Nephron progenitor cell (in vitro differentiated cells): ENCODE results near the gene SERTM1.

Source experiments
- DNase-seq: peaks from one replicate; pipeline ENCODE4 v3.0.0; 2021
- H3K27ac Mint-ChIP-seq: 2 replicates; pipeline ENCODE4 v1.8.0; 2021; ENCODE audit warnings: mild to moderate bottlenecking, moderate library complexity, mixed read lengths
- H3K27me3 Mint-ChIP-seq: 2 replicates; pipeline ENCODE4 v1.8.0; 2021; ENCODE audit warnings: mild to moderate bottlenecking, low read depth, mixed read lengths; ENCODE audit not compliant: poor library complexity
- H3K36me3 Mint-ChIP-seq: 2 replicates; pipeline ENCODE4 v1.8.0; 2021; ENCODE audit warnings: low read depth, mixed read lengths
- H3K4me1 Mint-ChIP-seq: 2 replicates; pipeline ENCODE4 v1.8.0; 2021; ENCODE audit warnings: mixed read lengths
- H3K4me3 Mint-ChIP-seq: 2 replicates; pipeline ENCODE4 v1.8.0; 2021; ENCODE audit warnings: mild to moderate bottlenecking, moderate library complexity, mixed read lengths
- H3K9me3 Mint-ChIP-seq: 2 replicates; pipeline ENCODE4 v1.8.0; 2021; ENCODE audit warnings: mild to moderate bottlenecking, moderate library complexity, mixed read lengths
- TF ChIP-seq, protein P1 (sequence below): fragments of 200-600 bp; sonication (generic); IDR thresholded peaks from 2 replicates; pipeline ENCODE4 v1.5.0; 2021; ENCODE audit warnings: antibody characterized with exemption

Gene SERTM1

DNA sequence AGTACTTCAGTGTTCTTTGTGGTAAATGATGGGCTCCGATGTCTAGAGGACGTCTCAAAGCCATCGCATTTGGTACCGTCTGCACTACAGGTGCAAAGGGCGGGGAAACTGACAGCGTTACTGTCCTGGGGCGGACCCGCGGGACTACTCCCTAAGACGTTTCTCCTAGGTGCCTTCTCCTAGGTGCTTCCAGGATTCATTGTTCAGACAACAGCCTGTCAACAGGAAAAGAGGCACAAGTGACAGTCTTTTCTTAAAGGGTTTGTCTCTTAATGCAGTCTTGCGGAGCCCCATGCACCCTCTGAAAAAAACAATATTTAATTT, 1.4 kb downstream of the SERTM1 start:
- peaks cover 93% of the 10 kb centered on the region for H3K27me3 Mint-ChIP-seq
- H3K36me3 Mint-ChIP-seq: no peaks in the 10 kb centered on the region
- H3K4me1 Mint-ChIP-seq: peaks cover 18% of the 10 kb centered on the region
- TF ChIP-seq, protein P1, sequence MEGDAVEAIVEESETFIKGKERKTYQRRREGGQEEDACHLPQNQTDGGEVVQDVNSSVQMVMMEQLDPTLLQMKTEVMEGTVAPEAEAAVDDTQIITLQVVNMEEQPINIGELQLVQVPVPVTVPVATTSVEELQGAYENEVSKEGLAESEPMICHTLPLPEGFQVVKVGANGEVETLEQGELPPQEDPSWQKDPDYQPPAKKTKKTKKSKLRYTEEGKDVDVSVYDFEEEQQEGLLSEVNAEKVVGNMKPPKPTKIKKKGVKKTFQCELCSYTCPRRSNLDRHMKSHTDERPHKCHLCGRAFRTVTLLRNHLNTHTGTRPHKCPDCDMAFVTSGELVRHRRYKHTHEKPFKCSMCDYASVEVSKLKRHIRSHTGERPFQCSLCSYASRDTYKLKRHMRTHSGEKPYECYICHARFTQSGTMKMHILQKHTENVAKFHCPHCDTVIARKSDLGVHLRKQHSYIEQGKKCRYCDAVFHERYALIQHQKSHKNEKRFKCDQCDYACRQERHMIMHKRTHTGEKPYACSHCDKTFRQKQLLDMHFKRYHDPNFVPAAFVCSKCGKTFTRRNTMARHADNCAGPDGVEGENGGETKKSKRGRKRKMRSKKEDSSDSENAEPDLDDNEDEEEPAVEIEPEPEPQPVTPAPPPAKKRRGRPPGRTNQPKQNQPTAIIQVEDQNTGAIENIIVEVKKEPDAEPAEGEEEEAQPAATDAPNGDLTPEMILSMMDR: no peak
- H3K27ac Mint-ChIP-seq: no peak overlapping the region
- DNase-seq: no peak
- peak overlapping the region; percentile 71 for H3K4me3 Mint-ChIP-seq
- no peaks in the 10 kb centered on the region for H3K9me3 Mint-ChIP-seq

GRCh38 chr13:36680913-36681312, 7.1 kb downstream of the SERTM1 start:
- DNase-seq: no peak
- Mint-ChIP-seq H3K36me3 (no peaks in the 10 kb centered on the region), H3K4me1 (peaks cover 13% of the 10 kb centered on the region), H3K9me3 (no peaks in the 10 kb centered on the region), H3K27ac (peak overlapping the region; percentile 8), H3K4me3 (no peak overlapping the region), H3K27me3 (peaks cover 65% of the 10 kb centered on the region)
- TF ChIP-seq, protein P1: no peak

DNA sequence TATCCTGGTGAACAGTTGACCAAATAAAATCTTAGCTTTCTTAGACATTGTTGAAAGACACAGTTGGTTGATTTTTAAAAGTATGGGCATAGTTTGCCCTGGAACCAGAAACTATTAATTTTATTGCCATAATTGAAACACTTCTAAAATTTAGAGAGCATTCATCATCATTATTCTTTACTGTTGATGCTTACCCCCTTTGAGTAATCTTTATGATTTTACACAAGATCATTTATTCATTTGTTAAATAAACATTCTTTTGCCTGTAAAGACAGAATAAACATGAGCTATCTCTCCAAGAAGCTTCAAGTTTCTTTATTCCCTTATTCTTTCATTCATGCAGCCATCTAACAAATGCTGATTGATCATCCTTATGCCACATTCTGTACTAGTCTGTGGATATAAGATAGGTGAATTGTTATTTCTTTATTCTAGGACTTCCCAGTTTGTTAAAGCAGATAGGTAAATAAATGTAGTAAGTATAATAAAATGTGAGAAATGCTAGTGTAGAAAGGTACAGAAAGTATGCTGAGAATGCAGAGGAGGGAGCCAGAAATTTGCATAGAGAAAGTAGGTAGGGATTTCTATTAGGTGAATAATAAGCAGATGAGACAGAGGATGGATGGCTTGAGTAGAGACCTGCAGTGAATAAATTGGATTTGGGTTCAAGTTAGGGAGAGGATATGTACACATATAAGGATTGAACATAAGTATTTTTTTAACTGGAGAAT, 8.2 kb downstream of the SERTM1 start:
- Mint-ChIP-seq H3K4me1 (peaks cover 13% of the 10 kb centered on the region), H3K27ac (no peak overlapping the region), H3K27me3 (peaks cover 53% of the 10 kb centered on the region)

GRCh38 chr13:36683701-36684100, 9.9 kb downstream of the SERTM1 start:
- Mint-ChIP-seq H3K4me3 (no peak overlapping the region), H3K27ac (no peak overlapping the region), H3K9me3 (no peaks in the 10 kb centered on the region), H3K36me3 (no peaks in the 10 kb centered on the region), H3K27me3 (peaks cover 38% of the 10 kb centered on the region), H3K4me1 (peaks cover 13% of the 10 kb centered on the region)
- TF ChIP-seq, protein P1: no peak
- DNase-seq: no peak

More for the DNA sequence above, 8.2 kb downstream of the SERTM1 start:
- TF ChIP-seq, protein P1: no peak
- Mint-ChIP-seq H3K4me3 (no peak overlapping the region), H3K9me3 (no peaks in the 10 kb centered on the region), H3K36me3 (no peaks in the 10 kb centered on the region)
- DNase-seq: no peak

GRCh38 chr13:36685927-36686326, 12.1 kb downstream of the SERTM1 start:
- no peak overlapping the region for H3K4me3 Mint-ChIP-seq
- no peaks in the 10 kb centered on the region for H3K9me3 Mint-ChIP-seq
- H3K4me1 Mint-ChIP-seq: peaks cover 6% of the 10 kb centered on the region
- no peaks in the 10 kb centered on the region for H3K36me3 Mint-ChIP-seq
- no peak for DNase-seq
- TF ChIP-seq, protein P1: no peak
- H3K27ac Mint-ChIP-seq: no peak overlapping the region
- H3K27me3 Mint-ChIP-seq: peaks cover 19% of the 10 kb centered on the region

DNA sequence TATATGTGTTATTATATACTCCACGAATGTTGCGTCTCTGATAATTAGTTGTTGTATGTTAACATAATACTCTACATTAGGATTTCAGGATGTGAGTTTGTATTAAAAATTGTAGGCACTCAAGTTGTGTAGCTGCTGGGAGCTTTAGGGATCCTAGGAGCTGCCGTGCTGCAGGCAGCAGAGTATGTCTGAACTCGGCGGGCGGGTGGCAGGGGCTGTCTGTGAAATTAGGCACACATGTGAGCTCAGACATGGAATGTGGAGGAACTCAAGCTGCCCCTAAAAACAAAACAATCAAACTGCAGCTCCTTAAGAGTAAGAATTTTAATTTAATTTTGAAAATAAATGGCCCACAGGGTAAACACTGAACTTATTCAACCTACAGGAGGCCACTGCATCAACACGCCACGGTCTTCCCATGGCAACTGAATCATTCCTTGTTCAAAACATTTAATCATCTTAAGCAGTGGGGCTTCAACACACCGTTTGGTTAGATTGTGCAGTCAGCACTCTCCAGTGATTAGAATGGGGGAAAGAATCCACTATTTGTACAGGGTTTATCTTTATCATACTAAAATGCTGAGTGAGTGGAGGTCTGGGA, 22.7 kb downstream of the SERTM1 start:
- no peak overlapping the region for H3K4me3 Mint-ChIP-seq
- peaks cover 26% of the 10 kb centered on the region for H3K27me3 Mint-ChIP-seq
- TF ChIP-seq, protein P1: no peak
- no peaks in the 10 kb centered on the region for H3K4me1 Mint-ChIP-seq
- H3K36me3 Mint-ChIP-seq: no peaks in the 10 kb centered on the region
- no peak overlapping the region for H3K27ac Mint-ChIP-seq
- no peak for DNase-seq
- H3K9me3 Mint-ChIP-seq: no peaks in the 10 kb centered on the region
